ENCODE data around the gene CYB5RL. TPM values are rescaled to one million over a fixed set of nuclear protein-coding genes. Genes with fewer than 3 reads are reported as not detected.

The CYB5RL gene
- total RNA-seq, 5 donors from 2014 or later (not counting 1 experiment from before 2014, with no cell fraction given), result 5.7 to 11.5 (median 10.0) TPM

- Mint-ChIP-seq H3K27ac (no peak overlapping the region), H3K4me1 (no peaks in the 10 kb centered on the region), H3K27me3 (no peaks in the 10 kb centered on the region), H3K4me3 (no peak overlapping the region), H3K36me3 (peaks cover 43% of the 10 kb centered on the region), H3K9me3 (no peaks in the 10 kb centered on the region)
- H3K4me3 ChIP-seq (ENCODE audit: control insufficient read depth in 1 of 2, extremely low read depth in 1 of 2, low read length in 1 of 2), result no peak overlapping the region
- H3K27me3 ChIP-seq (replicated peaks in 1 of 2; ENCODE audit: control insufficient read depth in 2 of 2, extremely low read depth in 1 of 2, insufficient read depth in 2 of 2, low read length in 1 of 2), result no peaks in the 10 kb centered on the region
- ChIA-PET POLR2A (no interaction called here), CTCF (interaction anchor here in 1 of 2 donors (0.6 kb wide), 1 partner anchor 188 kb away, joined by 4 read pairs; no protein-coding TSS in a partner anchor)
- WGBS (ENCODE audit: insufficient coverage), result no CpG with 5 or more reads among the region's 3 CpGs
- H3K36me3 ChIP-seq (ENCODE audit: control insufficient read depth in 2 of 2, extremely low read depth in 1 of 2, insufficient read depth in 1 of 2, low read length in 1 of 2), result peaks cover 8 to 15% of the 10 kb centered on the region in 2 donors
- no peak overlapping the region for H3K27ac ChIP-seq (ENCODE audit: low read length)
- DNase-seq (no peak), ATAC-seq (replicated peaks in 1 of 4) (no peak)
- no peaks in the 10 kb centered on the region for H3K9me3 ChIP-seq
- no peaks in the 10 kb centered on the region for H3K4me1 ChIP-seq (ENCODE audit: control insufficient read depth in 1 of 2, extremely low read depth in 1 of 2, insufficient read depth in 2 of 2, low read length in 2 of 2)
Measured at GRCh38 chr1:54186056-54186455, 13.8 kb downstream of the CYB5RL start.

DNA sequence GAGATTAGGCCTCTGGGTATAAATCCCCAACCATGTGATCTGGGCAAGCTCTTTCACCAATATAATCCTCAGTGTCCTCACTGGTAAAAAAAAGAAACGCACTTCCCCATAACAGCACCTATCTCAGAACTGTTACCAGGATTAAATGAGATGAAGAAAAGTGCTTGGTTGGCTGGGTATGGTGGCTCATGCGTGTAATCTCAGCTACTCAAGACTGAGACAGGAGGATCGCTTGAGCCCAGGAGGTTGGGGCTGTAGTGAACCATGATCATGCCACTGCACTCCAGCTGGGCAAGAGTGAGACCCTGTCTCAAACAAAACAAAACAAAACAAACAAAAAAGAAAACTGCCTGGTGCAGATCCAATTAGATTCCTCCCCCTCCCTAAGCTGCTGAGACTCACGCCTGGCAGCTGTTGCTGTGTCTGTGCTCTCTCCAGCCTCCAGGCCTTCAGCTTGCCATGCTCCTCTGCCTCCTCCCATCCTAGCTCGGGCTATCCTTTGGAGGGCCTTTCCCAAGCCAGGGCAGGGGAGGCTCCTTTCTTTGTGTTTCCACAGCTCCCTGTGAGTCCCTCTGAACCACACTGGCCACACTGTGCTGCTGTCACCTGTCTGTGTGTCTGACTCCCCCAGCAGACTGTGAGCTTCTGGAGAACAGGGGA lies 19.0 kb downstream of the CYB5RL start:
- DNase-seq (no peak), ATAC-seq (replicated peaks in 1 of 4) (no peak)
- Histone ChIP-seq H3K27me3 (replicated peaks in 1 of 2; ENCODE audit: control insufficient read depth in 2 of 2, extremely low read depth in 1 of 2, insufficient read depth in 2 of 2, low read length in 1 of 2) (no peaks in the 10 kb centered on the region), H3K36me3 (ENCODE audit: control insufficient read depth in 2 of 2, extremely low read depth in 1 of 2, insufficient read depth in 1 of 2, low read length in 1 of 2) (peaks cover 11 to 15% of the 10 kb centered on the region in 2 donors), H3K27ac (ENCODE audit: low read length) (no peak overlapping the region), H3K4me3 (ENCODE audit: control insufficient read depth in 1 of 2, extremely low read depth in 1 of 2, low read length in 1 of 2) (no peak overlapping the region), H3K9me3 (no peaks in the 10 kb centered on the region), H3K4me1 (ENCODE audit: control insufficient read depth in 1 of 2, extremely low read depth in 1 of 2, insufficient read depth in 2 of 2, low read length in 2 of 2) (no peaks in the 10 kb centered on the region)
- POLR2A ChIA-PET, result no interaction called here
- no peaks in the 10 kb centered on the region for H3K9me3 Mint-ChIP-seq
- H3K27ac Mint-ChIP-seq, result no peak overlapping the region
- CTCF ChIA-PET, result interaction anchor here in 1 of 2 donors (1.2 kb wide), 1 partner anchor 308 kb away, joined by 3 read pairs; no protein-coding TSS in a partner anchor
- H3K4me1 Mint-ChIP-seq, result no peaks in the 10 kb centered on the region
- no peaks in the 10 kb centered on the region for H3K27me3 Mint-ChIP-seq
- WGBS (ENCODE audit: insufficient coverage), result 94% methylated on average over 2 of the region's 5 CpGs
- no peak overlapping the region for H3K4me3 Mint-ChIP-seq
- H3K36me3 Mint-ChIP-seq, result peaks cover 23% of the 10 kb centered on the region

GRCh38 chr1:54178296-54179070 lies 21.3 kb downstream of the CYB5RL start:
- H3K36me3 ChIP-seq (ENCODE audit: control insufficient read depth in 2 of 2, extremely low read depth in 1 of 2, insufficient read depth in 1 of 2, low read length in 1 of 2), result peaks cover 7 to 15% of the 10 kb centered on the region in 2 donors
- DNase-seq (no peak), ATAC-seq (replicated peaks in 1 of 4) (no peak)
- H3K4me1 Mint-ChIP-seq, result no peaks in the 10 kb centered on the region
- H3K4me3 Mint-ChIP-seq, result no peak overlapping the region
- no peak overlapping the region for H3K4me3 ChIP-seq (ENCODE audit: control insufficient read depth in 1 of 2, extremely low read depth in 1 of 2, low read length in 1 of 2)
- no peaks in the 10 kb centered on the region for H3K27me3 ChIP-seq (replicated peaks in 1 of 2; ENCODE audit: control insufficient read depth in 2 of 2, extremely low read depth in 1 of 2, insufficient read depth in 2 of 2, low read length in 1 of 2)
- no peaks in the 10 kb centered on the region for H3K27me3 Mint-ChIP-seq
- POLR2A ChIA-PET, result no interaction called here
- 90% methylated on average over 9 of the region's 9 CpGs for WGBS (ENCODE audit: insufficient coverage)
- CTCF ChIA-PET, result no interaction called here
- H3K9me3 ChIP-seq, result no peaks in the 10 kb centered on the region
- H3K9me3 Mint-ChIP-seq, result no peaks in the 10 kb centered on the region
- peaks cover 12% of the 10 kb centered on the region for H3K36me3 Mint-ChIP-seq
- H3K27ac Mint-ChIP-seq, result no peak overlapping the region
- no peaks in the 10 kb centered on the region for H3K4me1 ChIP-seq (ENCODE audit: control insufficient read depth in 1 of 2, extremely low read depth in 1 of 2, insufficient read depth in 2 of 2, low read length in 2 of 2)
- no peak overlapping the region for H3K27ac ChIP-seq (ENCODE audit: low read length)

DNA sequence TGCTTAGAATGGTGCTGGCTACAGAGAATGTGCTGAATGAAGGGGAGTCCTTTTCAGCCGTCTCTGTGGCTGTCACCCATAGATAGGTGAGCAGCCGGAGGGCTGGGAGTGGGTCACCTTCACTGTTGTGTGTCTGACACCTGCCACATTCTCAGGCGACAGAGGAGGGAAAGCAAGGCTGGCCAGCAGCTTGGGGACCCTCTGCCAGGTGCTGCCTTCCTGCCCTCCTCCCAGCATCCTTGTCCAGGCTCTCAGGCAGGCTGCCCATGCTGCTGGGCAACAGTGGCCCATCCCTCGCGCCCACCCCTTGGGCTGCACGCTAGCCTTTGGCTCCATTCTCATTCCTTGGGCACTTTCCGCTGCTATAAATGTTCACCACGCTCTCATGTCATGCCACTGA lies 22.1 kb downstream of the CYB5RL start:
- Mint-ChIP-seq H3K27ac (no peak overlapping the region), H3K4me3 (no peak overlapping the region)

DNA sequence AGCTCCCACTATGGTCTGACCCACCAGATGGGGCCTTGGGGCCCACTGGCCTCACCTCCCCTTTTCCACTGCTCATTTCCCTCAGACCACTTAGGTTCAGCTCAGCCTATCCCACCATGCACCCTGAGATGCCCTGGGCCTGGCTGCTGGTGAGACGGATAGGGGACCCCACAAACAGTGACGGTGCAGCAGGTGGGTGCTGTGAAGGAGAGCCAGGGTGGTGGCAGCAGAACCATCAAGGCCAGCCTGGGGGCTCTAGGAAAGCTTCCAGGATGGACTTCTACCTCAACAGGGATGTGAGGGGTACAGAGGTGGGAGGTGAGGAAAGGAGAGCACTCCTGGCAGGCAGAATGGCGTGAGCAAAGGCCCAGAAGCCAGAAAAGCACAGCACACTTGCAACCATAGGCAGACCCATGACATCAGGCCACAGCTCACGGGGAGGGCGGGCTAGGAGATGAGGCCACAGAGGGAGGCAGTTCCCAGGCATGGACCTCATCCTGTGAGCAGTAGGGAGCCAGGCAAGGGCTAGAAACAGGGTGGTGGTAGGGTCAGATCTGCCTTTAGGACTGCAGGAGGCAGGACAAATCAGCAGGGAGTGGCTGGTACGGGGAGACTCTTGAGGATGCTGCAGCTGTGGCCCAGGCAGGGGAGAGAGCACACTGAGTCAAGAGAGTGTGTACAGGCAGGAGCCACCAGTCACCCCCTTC lies 23.1 kb downstream of the CYB5RL start:
- Histone ChIP-seq H3K36me3 (ENCODE audit: control insufficient read depth in 2 of 2, extremely low read depth in 1 of 2, insufficient read depth in 1 of 2, low read length in 1 of 2) (peaks cover 7 to 15% of the 10 kb centered on the region in 2 donors), H3K4me3 (ENCODE audit: control insufficient read depth in 1 of 2, extremely low read depth in 1 of 2, low read length in 1 of 2) (no peak overlapping the region), H3K4me1 (ENCODE audit: control insufficient read depth in 1 of 2, extremely low read depth in 1 of 2, insufficient read depth in 2 of 2, low read length in 2 of 2) (no peaks in the 10 kb centered on the region), H3K27ac (ENCODE audit: low read length) (no peak overlapping the region), H3K27me3 (replicated peaks in 1 of 2; ENCODE audit: control insufficient read depth in 2 of 2, extremely low read depth in 1 of 2, insufficient read depth in 2 of 2, low read length in 1 of 2) (no peaks in the 10 kb centered on the region), H3K9me3 (no peaks in the 10 kb centered on the region)
- no peak for DNase-seq
- H3K9me3 Mint-ChIP-seq, result no peaks in the 10 kb centered on the region
- POLR2A ChIA-PET, result no interaction called here
- no peak overlapping the region for H3K27ac Mint-ChIP-seq
- CTCF ChIA-PET, result no interaction called here
- no peak for ATAC-seq (replicated peaks in 1 of 4)
- no peak overlapping the region for H3K4me3 Mint-ChIP-seq
- no peaks in the 10 kb centered on the region for H3K27me3 Mint-ChIP-seq
- peaks cover 15% of the 10 kb centered on the region for H3K36me3 Mint-ChIP-seq
- H3K4me1 Mint-ChIP-seq, result peaks cover 0 to 2% (median 0%) of the 10 kb centered on the region in 3 donors
- 93% methylated on average over 4 of the region's 6 CpGs for WGBS (ENCODE audit: insufficient coverage)

More for the DNA sequence above, 22.1 kb downstream of the CYB5RL start:
- H3K27ac ChIP-seq (ENCODE audit: low read length), result no peak overlapping the region
- ChIA-PET POLR2A (no interaction called here), CTCF (no interaction called here)
- 93% methylated on average over 8 of the region's 8 CpGs for WGBS (ENCODE audit: insufficient coverage)
- DNase-seq, result no peak
- Mint-ChIP-seq H3K36me3 (peaks cover 12% of the 10 kb centered on the region), H3K9me3 (no peaks in the 10 kb centered on the region), H3K4me1 (no peaks in the 10 kb centered on the region), H3K27me3 (no peaks in the 10 kb centered on the region)
- H3K4me1 ChIP-seq (ENCODE audit: control insufficient read depth in 1 of 2, extremely low read depth in 1 of 2, insufficient read depth in 2 of 2, low read length in 2 of 2), result no peaks in the 10 kb centered on the region
- peaks cover 7 to 15% of the 10 kb centered on the region in 2 donors for H3K36me3 ChIP-seq (ENCODE audit: control insufficient read depth in 2 of 2, extremely low read depth in 1 of 2, insufficient read depth in 1 of 2, low read length in 1 of 2)
- no peaks in the 10 kb centered on the region for H3K27me3 ChIP-seq (replicated peaks in 1 of 2; ENCODE audit: control insufficient read depth in 2 of 2, extremely low read depth in 1 of 2, insufficient read depth in 2 of 2, low read length in 1 of 2)
- no peaks in the 10 kb centered on the region for H3K9me3 ChIP-seq
- no peak overlapping the region for H3K4me3 ChIP-seq (ENCODE audit: control insufficient read depth in 1 of 2, extremely low read depth in 1 of 2, low read length in 1 of 2)
- ATAC-seq (replicated peaks in 1 of 4), result no peak

GRCh38 chr1:54174106-54174505 lies 25.7 kb downstream of the CYB5RL start:
- DNase-seq, result no peak
- Mint-ChIP-seq H3K36me3 (peaks cover 10% of the 10 kb centered on the region), H3K27me3 (no peaks in the 10 kb centered on the region), H3K9me3 (no peaks in the 10 kb centered on the region), H3K27ac (no peak overlapping the region), H3K4me3 (no peak overlapping the region), H3K4me1 (peaks cover 6 to 11% (median 9%) of the 10 kb centered on the region in 3 donors)
- peaks cover 3 to 12% of the 10 kb centered on the region in 2 donors for H3K36me3 ChIP-seq (ENCODE audit: control insufficient read depth in 2 of 2, extremely low read depth in 1 of 2, insufficient read depth in 1 of 2, low read length in 1 of 2)
- CTCF ChIA-PET, result no interaction called here
- no CpG with 5 or more reads among the region's 4 CpGs for WGBS (ENCODE audit: insufficient coverage)
- no peak for ATAC-seq (replicated peaks in 1 of 4)
- H3K4me3 ChIP-seq (ENCODE audit: control insufficient read depth in 1 of 2, extremely low read depth in 1 of 2, low read length in 1 of 2), result no peak overlapping the region
- no peaks in the 10 kb centered on the region for H3K9me3 ChIP-seq
- POLR2A ChIA-PET, result no interaction called here
- no peak overlapping the region for H3K27ac ChIP-seq (ENCODE audit: low read length)
- peaks cover 0 to 4% of the 10 kb centered on the region in 2 experiments for H3K4me1 ChIP-seq (ENCODE audit: control insufficient read depth in 1 of 2, extremely low read depth in 1 of 2, insufficient read depth in 2 of 2, low read length in 2 of 2)
- no peaks in the 10 kb centered on the region for H3K27me3 ChIP-seq (replicated peaks in 1 of 2; ENCODE audit: control insufficient read depth in 2 of 2, extremely low read depth in 1 of 2, insufficient read depth in 2 of 2, low read length in 1 of 2)

Data from T-cell (primary cell).